Lower lobe of right lung (tissue), 2 donors: ENCODE results near the gene FDPS. TPM values are rescaled to one million over a fixed set of nuclear protein-coding genes. Genes with fewer than 3 reads are reported as not detected.
A peak's percentile ranks its signal among the peaks of the same experiment; 100 is the strongest.

Experiments used
- ATAC-seq, 2 donors: fragments of 200-7000 bp; cut with Tn5 transposase; one replicate each; pipeline ENCODE4 v1.9.1; 2020 to 2022; ENCODE audit warnings: mild to moderate bottlenecking in 2 of 2, moderate library complexity in 2 of 2
- DNase-seq: peaks from one replicate; pipeline ENCODE4 v3.0.0-alpha.2; 2020
- H3K27ac ChIP-seq: fragments of 200-600 bp; one replicate; pipeline ENCODE4 v1.8.0; 2022
- H3K27me3 ChIP-seq: fragments of 200-600 bp; one replicate; pipeline ENCODE4 v1.8.0; 2022; ENCODE audit warnings: low read depth
- H3K36me3 ChIP-seq: fragments of 200-600 bp; one replicate; pipeline ENCODE4 v1.8.0; 2022; ENCODE audit warnings: mild to moderate bottlenecking
- H3K4me1 ChIP-seq: fragments of 200-600 bp; one replicate; pipeline ENCODE4 v1.8.0; 2022
- H3K4me3 ChIP-seq: fragments of 200-600 bp; one replicate; pipeline ENCODE4 v1.8.0; 2022; ENCODE audit warnings: mild to moderate bottlenecking
- H3K9me3 ChIP-seq: fragments of 200-600 bp; one replicate; pipeline ENCODE4 v1.8.0; 2022
- intact Hi-C: fragments of 100-400 bp; cut with DNase I; formaldehyde crosslinking; loops from one replicate; pipeline ENCODE4 v1.11.0; 2022
- total RNA-seq: library from RNA; stranded (reverse); fragmentation: NEBNext Ultra II Directional; extraction: Animal tissue kit (Norgen Biotek cat#: 25700); gene quantifications from one replicate; pipeline ENCODE4 v1.2.1, GENCODE V29; 2021
- TF ChIP-seq, protein P1 (sequence below): fragments of 200-600 bp; IDR thresholded peaks from one replicate; pipeline ENCODE4 v1.8.0; 2022; ENCODE audit warnings: antibody characterized with exemption, mild to moderate bottlenecking
- donor health status: DM: no; HTN: yes; CAD: no; lungs with severe emphysema.

FDPS gene
- total RNA-seq, 1 donor from 2014 or later, result 184 TPM

DNA sequence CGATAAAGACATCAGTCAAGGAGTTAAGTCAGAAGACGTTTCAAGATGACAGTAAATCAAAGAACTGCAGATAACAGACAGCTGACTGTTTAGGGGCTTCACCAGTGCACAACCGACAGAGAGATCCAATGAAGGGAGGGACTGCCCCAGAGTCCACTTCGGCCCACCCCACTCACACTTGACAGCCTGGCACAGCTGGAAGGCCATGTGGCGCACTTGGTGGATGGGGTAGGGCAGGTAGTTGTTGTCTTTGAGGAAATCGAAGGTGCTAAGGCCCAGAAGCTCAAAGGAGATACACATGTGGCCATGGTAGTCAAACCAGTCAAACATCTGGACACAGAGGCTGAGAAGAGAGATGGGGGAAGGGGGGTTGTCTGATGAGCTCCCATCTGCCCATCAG is 42.1 kb upstream of the FDPS start:
- TF ChIP-seq, protein P1, sequence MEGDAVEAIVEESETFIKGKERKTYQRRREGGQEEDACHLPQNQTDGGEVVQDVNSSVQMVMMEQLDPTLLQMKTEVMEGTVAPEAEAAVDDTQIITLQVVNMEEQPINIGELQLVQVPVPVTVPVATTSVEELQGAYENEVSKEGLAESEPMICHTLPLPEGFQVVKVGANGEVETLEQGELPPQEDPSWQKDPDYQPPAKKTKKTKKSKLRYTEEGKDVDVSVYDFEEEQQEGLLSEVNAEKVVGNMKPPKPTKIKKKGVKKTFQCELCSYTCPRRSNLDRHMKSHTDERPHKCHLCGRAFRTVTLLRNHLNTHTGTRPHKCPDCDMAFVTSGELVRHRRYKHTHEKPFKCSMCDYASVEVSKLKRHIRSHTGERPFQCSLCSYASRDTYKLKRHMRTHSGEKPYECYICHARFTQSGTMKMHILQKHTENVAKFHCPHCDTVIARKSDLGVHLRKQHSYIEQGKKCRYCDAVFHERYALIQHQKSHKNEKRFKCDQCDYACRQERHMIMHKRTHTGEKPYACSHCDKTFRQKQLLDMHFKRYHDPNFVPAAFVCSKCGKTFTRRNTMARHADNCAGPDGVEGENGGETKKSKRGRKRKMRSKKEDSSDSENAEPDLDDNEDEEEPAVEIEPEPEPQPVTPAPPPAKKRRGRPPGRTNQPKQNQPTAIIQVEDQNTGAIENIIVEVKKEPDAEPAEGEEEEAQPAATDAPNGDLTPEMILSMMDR, result no peak
- Histone ChIP-seq H3K27ac (no peak overlapping the region), H3K4me1 (peaks cover 17% of the 10 kb centered on the region), H3K36me3 (peaks cover 88% of the 10 kb centered on the region), H3K27me3 (no peaks in the 10 kb centered on the region), H3K9me3 (no peaks in the 10 kb centered on the region), H3K4me3 (no peak overlapping the region)
- intact Hi-C loops, result no loop called here
- ATAC-seq (no peak), DNase-seq (no peak)

DNA sequence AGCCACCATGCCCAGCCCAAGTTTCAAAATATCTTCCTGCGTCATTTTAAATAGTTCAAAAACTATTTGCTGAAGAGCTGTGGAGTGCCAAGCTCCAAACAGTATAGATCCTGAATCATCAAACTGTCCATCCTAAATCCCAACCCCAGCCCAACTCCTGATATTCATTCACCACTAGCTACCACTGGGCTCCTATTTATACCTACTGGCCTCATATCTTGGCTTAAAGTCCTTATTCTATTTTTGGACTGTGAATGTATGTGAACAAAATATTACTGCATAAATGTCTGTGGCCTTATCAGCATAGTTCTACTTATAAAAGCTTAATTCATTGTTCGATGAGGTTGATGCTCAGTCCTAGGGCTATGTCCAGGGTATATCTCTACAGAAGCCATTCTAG is 41.3 kb upstream of the FDPS start:
- no peak for ATAC-seq
- peaks cover 92% of the 10 kb centered on the region for H3K36me3 ChIP-seq
- DNase-seq, result no peak
- H3K4me3 ChIP-seq, result no peak overlapping the region
- H3K27me3 ChIP-seq, result no peaks in the 10 kb centered on the region
- H3K27ac ChIP-seq, result no peak overlapping the region
- TF ChIP-seq, protein P1, result no peak
- intact Hi-C loops, result no loop called here
- peaks cover 22% of the 10 kb centered on the region for H3K4me1 ChIP-seq
- no peaks in the 10 kb centered on the region for H3K9me3 ChIP-seq

DNA sequence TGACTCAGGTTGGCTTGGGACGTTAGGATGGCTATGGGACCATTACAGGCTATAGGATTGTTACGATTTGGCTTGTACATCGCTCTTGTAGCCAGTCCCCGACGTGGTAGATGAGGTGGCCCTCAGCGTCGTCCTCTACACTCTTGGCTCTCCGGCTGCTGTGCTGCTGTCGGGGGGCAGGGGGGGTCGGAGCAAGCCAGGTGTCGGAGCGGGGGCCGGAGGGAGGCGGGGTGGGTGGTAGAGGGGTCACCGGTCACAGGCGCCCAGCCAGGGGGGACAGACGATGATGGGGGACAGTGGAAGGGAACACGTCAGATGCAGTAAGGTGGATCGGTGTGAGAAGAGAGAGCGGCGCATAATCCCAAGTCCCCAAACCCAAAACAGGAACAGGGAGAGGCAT is 40.0 kb upstream of the FDPS start:
- Histone ChIP-seq H3K4me1 (peaks cover 18% of the 10 kb centered on the region), H3K27me3 (no peaks in the 10 kb centered on the region), H3K9me3 (no peaks in the 10 kb centered on the region), H3K36me3 (peaks cover 83% of the 10 kb centered on the region), H3K4me3 (no peak overlapping the region), H3K27ac (no peak overlapping the region)
- DNase-seq (no peak), ATAC-seq (no peak)
- intact Hi-C loops, result no loop called here
- TF ChIP-seq, protein P1, result no peak

DNA sequence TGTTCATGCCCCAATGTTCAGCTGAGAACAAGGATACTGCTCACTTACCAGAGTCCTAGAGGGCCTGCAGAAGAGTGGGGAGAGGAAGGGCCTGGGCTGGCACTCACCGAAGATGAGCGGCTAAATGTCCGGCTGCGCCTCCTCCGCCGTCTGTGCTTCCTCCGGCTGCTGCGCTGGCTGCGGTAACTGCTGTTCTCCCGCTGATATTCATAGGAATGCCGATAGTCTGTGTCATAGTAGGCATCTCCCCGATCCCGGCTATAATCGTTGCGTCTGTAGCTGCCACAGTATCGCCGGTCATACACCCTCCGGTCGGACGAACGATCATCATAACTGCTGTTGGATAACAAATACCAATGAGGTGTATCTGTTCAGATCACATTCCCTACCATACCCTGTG is 39.3 kb upstream of the FDPS start:
- no peaks in the 10 kb centered on the region for H3K27me3 ChIP-seq
- no peaks in the 10 kb centered on the region for H3K9me3 ChIP-seq
- no peak for ATAC-seq
- intact Hi-C loops, result no loop called here
- peaks cover 76% of the 10 kb centered on the region for H3K36me3 ChIP-seq
- no peak overlapping the region for H3K27ac ChIP-seq
- no peak for DNase-seq
- H3K4me3 ChIP-seq, result no peak overlapping the region
- peaks cover 23% of the 10 kb centered on the region for H3K4me1 ChIP-seq
- TF ChIP-seq, protein P1, result no peak

DNA sequence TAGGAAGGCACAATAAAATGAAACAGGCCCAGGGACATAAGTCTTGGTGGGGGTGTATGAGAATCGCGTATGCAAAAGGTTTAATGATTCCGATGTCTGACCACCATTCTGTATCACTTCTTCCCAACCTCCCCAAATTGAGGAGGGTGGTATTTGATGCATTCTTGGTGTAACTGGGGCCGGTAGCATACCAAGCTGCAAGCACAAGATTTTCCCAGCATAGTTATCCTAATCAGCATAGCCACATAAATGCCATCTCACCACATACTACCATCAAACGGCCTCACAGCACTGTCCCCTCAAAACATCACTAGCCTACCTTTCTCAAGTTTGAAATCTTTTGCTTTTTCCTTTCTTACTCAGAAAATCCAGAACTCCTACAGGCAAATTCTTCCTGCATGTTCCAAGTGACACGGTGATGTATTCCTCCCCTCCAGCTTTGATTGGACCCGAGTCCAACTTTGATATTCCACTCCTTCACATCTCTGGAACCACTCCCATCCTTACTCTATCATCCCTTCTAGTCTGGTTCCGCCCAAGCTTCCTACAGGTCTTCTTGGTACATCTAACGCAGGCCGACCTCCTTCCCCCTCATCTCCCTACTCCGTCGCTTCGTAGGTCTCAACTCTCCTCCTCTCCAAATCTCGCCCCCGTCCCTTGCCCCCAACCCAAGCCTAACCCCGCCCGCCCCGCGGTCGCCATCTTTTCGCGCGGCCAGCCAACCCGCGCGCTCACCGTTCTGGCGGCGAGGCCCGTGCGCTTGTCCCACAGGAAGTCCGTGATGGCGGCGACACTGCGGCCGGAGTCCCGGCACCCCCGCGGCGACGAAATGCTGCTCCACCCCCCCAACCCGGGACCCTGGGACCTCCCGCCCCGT is 36.0 kb upstream of the FDPS start:
- Histone ChIP-seq H3K4me1 (peaks cover 35% of the 10 kb centered on the region), H3K9me3 (no peaks in the 10 kb centered on the region), H3K4me3 (peak overlapping the region; percentile 83), H3K27ac (peak overlapping the region; percentile 92), H3K27me3 (no peaks in the 10 kb centered on the region), H3K36me3 (peaks cover 43% of the 10 kb centered on the region)
- DNase-seq (no peak), ATAC-seq (peak; percentile 55 to 69)
- intact Hi-C loops, result no loop called here
- TF ChIP-seq, protein P1, result no peak
